SU-DHL-6 (cell line): ENCODE results near the gene UFD1.

ENCODE experiments used
- H2AFZ ChIP-seq: fragments of 200-600 bp; sonication (generic); 2 replicates; pipeline ENCODE4 v1.6.1; 2014; ENCODE audit warnings: low read depth, mild to moderate bottlenecking, moderate library complexity, mixed read lengths, antibody characterized with exemption, low read length; ENCODE audit not compliant: severe bottlenecking
- H3F3A ChIP-seq: fragments of 200-600 bp; shearing (Covaris generic); 2 replicates; pipeline ENCODE4 v1.6.0; 2016; ENCODE audit warnings: antibody characterized with exemption, mild to moderate bottlenecking; ENCODE audit not compliant: insufficient read depth
- H3K27ac ChIP-seq: fragments of 200-600 bp; sonication (generic); 2 replicates; pipeline ENCODE4 v1.5.1; 2016; ENCODE audit warnings: low read depth, mild to moderate bottlenecking, low read length, moderate library complexity, mixed read lengths
- H3K27me3 ChIP-seq: fragments of 200-600 bp; sonication (generic), shearing (Covaris generic); 2 replicates; pipeline ENCODE4 v1.6.0; 2014; ENCODE audit warnings: mild to moderate bottlenecking, low read length
- H3K36me3 ChIP-seq: fragments of 200-600 bp; sonication (generic); 2 replicates; pipeline ENCODE4 v1.6.1; 2014; ENCODE audit warnings: mild to moderate bottlenecking, low read length, mixed read lengths
- H3K4me2 ChIP-seq: fragments of 300-600, 200-600 bp; shearing (Covaris generic), sonication (generic); 2 replicates; pipeline ENCODE4 v1.6.0; 2014; ENCODE audit warnings: low read length, low read depth, mild to moderate bottlenecking; ENCODE audit not compliant: poor library complexity, severe bottlenecking
- H3K4me3 ChIP-seq: fragments of 200-600 bp; sonication (generic); 2 replicates; pipeline ENCODE4 v1.5.1; 2014; ENCODE audit warnings: antibody characterized with exemption, low read length, mild to moderate bottlenecking, mixed read lengths; ENCODE audit not compliant: insufficient read depth, poor library complexity, severe bottlenecking
- H3K79me2 ChIP-seq: fragments of 200-600 bp; sonication (generic); 2 replicates; pipeline ENCODE4 v1.6.1; 2014; ENCODE audit warnings: mild to moderate bottlenecking, low read length, moderate library complexity; ENCODE audit not compliant: insufficient read depth
- H3K9ac ChIP-seq: fragments of 200-600 bp; sonication (generic); 2 replicates; pipeline ENCODE4 v1.7.0; 2014; ENCODE audit warnings: mild to moderate bottlenecking, low read length
- H3K9me2 ChIP-seq: fragments of 200-600 bp; sonication (generic); replicated peaks from 2 replicates; pipeline ENCODE4 v1.6.1; 2014; ENCODE audit warnings: low read length; ENCODE audit not compliant: insufficient read depth
- H3K9me3 ChIP-seq: fragments of 200-600 bp; sonication (generic); 2 replicates; pipeline ENCODE4 v1.6.1; 2014; ENCODE audit warnings: low read length, mixed read lengths; ENCODE audit not compliant: insufficient read depth
- H4K20me1 ChIP-seq: fragments of 200-600 bp; sonication (generic); 2 replicates; pipeline ENCODE4 v1.6.1; 2014; ENCODE audit warnings: low read depth, mild to moderate bottlenecking, antibody characterized with exemption, low read length, moderate library complexity, mixed read lengths
- EZH2phosphoT487 ChIP-seq: fragments of 200-600 bp; sonication (generic), shearing (Covaris generic); conservative IDR thresholded peaks from 2 replicates; pipeline ENCODE4 v1.6.1; 2018; ENCODE audit warnings: mild to moderate bottlenecking, antibody characterized with exemption, low read length, moderate library complexity, mixed read lengths
- TF ChIP-seq, protein P1 (sequence below): fragments of 200-600 bp; sonication (generic); IDR thresholded peaks from one replicate; pipeline ENCODE4 v1.5.1; 2017; ENCODE audit warnings: antibody characterized with exemption, mild to moderate bottlenecking, low read length, moderate library complexity; ENCODE audit not compliant: insufficient read depth, poor library complexity, severe bottlenecking

UFD1 gene

GRCh38 chr22:19432133-19432851 is 46.7 kb downstream of the UFD1 start, which contains the start of gene MRPL40:
Gene MRPL40 (plus strand): TSS chr22:19432545. CDS start chr22:19432555, 10 bp downstream.
- H3K79me2 ChIP-seq: peaks cover 40% of the 10 kb centered on the region
- no peaks in the 10 kb centered on the region for H3K36me3 ChIP-seq
- H3K9me2 ChIP-seq: no peaks in the 10 kb centered on the region
- no peaks in the 10 kb centered on the region for H3K9me3 ChIP-seq
- peak within 1 kb of the TSS; percentile 97 for H3K9ac ChIP-seq
- no peaks in the 10 kb centered on the region for H3F3A ChIP-seq
- TF ChIP-seq, protein P1, sequence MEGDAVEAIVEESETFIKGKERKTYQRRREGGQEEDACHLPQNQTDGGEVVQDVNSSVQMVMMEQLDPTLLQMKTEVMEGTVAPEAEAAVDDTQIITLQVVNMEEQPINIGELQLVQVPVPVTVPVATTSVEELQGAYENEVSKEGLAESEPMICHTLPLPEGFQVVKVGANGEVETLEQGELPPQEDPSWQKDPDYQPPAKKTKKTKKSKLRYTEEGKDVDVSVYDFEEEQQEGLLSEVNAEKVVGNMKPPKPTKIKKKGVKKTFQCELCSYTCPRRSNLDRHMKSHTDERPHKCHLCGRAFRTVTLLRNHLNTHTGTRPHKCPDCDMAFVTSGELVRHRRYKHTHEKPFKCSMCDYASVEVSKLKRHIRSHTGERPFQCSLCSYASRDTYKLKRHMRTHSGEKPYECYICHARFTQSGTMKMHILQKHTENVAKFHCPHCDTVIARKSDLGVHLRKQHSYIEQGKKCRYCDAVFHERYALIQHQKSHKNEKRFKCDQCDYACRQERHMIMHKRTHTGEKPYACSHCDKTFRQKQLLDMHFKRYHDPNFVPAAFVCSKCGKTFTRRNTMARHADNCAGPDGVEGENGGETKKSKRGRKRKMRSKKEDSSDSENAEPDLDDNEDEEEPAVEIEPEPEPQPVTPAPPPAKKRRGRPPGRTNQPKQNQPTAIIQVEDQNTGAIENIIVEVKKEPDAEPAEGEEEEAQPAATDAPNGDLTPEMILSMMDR: no peak
- no peak for TF ChIP-seq EZH2phosphoT487
- H3K4me2 ChIP-seq: peak within 1 kb of the TSS; percentile 73
- H2AFZ ChIP-seq: peak within 1 kb of the TSS; percentile 82
- H4K20me1 ChIP-seq: 0 out of 2 replicates have a peak, but pooled peaks cover 1% of the 10 kb centered on the region
- H3K27ac ChIP-seq: peak within 1 kb of the TSS; percentile 86
- peak within 1 kb of the TSS; percentile 95 for H3K4me3 ChIP-seq
- H3K27me3 ChIP-seq: no peaks in the 10 kb centered on the region

GRCh38 chr22:19431649-19432132 is 47.3 kb downstream of the UFD1 start, which contains the start of gene HIRA:
Gene HIRA (minus strand): TSS chr22:19431733. CDS start chr22:19431476, 257 bp downstream.
- Histone ChIP-seq H3K4me3 (peak within 1 kb of the TSS; percentile 95), H4K20me1 (0 out of 2 replicates have a peak, but pooled peaks cover 3% of the 10 kb centered on the region), H3K27ac (peak within 1 kb of the TSS; percentile 86), H3F3A (no peaks in the 10 kb centered on the region), H3K4me2 (peak within 1 kb of the TSS; percentile 83), H3K79me2 (peaks cover 46% of the 10 kb centered on the region), H3K9me3 (no peaks in the 10 kb centered on the region), H2AFZ (peak within 1 kb of the TSS; percentile 82), H3K9ac (peak within 1 kb of the TSS; percentile 97), H3K27me3 (no peaks in the 10 kb centered on the region), H3K36me3 (no peaks in the 10 kb centered on the region), H3K9me2 (no peaks in the 10 kb centered on the region)
- no peak for TF ChIP-seq EZH2phosphoT487
- TF ChIP-seq, protein P1: no peak

DNA sequence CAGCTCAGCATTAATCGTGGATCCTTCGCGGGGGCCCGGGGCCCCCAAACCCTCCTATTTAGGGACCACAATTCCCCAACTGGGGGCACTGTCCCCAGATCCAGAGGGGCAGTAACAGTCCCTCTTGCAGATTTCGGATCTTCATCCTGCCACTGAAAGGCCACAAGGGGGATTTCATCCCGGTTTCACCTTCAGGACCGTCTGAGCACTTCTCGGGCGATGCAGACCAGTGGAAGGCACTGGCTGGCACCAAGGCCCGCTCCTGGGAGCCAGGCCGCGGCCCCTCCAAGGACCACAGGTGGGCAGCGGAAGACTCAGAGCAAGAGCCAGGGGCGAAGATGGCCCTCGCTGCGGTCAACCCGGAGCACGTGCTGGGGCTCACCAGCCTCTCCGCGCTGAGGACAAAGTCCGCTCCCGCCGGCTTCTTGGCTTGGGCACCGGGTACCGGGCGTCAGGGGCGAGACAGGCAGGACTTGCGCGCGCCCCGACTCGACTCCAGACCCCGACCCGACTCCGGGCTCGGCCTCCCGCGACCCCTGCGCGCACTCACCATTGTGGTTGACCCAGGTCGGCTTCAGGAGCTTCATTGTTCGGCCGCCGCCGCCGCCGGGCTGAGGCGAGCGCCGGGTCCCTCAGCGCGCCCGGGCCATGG is 48.0 kb downstream of the UFD1 start:
- Histone ChIP-seq H3K27ac (peak overlapping the region; percentile 60), H3K79me2 (peaks cover 53% of the 10 kb centered on the region), H4K20me1 (0 out of 2 replicates have a peak, but pooled peaks cover 3% of the 10 kb centered on the region), H3K4me2 (peak overlapping the region; percentile 83), H2AFZ (no peak overlapping the region), H3K9ac (peak overlapping the region; percentile 97), H3F3A (no peaks in the 10 kb centered on the region), H3K4me3 (peak overlapping the region; percentile 95), H3K9me2 (no peaks in the 10 kb centered on the region), H3K27me3 (no peaks in the 10 kb centered on the region), H3K36me3 (no peaks in the 10 kb centered on the region), H3K9me3 (no peaks in the 10 kb centered on the region)
- TF ChIP-seq, protein P1: no peak
- TF ChIP-seq EZH2phosphoT487: no peak
